ENCODE results near the gene USF3. TPM values are rescaled to one million over a fixed set of nuclear protein-coding genes. Genes with fewer than 3 reads are reported as not detected.
A peak's percentile ranks its signal among the peaks of the same experiment; 100 is the strongest.

USF3 gene, protein sequence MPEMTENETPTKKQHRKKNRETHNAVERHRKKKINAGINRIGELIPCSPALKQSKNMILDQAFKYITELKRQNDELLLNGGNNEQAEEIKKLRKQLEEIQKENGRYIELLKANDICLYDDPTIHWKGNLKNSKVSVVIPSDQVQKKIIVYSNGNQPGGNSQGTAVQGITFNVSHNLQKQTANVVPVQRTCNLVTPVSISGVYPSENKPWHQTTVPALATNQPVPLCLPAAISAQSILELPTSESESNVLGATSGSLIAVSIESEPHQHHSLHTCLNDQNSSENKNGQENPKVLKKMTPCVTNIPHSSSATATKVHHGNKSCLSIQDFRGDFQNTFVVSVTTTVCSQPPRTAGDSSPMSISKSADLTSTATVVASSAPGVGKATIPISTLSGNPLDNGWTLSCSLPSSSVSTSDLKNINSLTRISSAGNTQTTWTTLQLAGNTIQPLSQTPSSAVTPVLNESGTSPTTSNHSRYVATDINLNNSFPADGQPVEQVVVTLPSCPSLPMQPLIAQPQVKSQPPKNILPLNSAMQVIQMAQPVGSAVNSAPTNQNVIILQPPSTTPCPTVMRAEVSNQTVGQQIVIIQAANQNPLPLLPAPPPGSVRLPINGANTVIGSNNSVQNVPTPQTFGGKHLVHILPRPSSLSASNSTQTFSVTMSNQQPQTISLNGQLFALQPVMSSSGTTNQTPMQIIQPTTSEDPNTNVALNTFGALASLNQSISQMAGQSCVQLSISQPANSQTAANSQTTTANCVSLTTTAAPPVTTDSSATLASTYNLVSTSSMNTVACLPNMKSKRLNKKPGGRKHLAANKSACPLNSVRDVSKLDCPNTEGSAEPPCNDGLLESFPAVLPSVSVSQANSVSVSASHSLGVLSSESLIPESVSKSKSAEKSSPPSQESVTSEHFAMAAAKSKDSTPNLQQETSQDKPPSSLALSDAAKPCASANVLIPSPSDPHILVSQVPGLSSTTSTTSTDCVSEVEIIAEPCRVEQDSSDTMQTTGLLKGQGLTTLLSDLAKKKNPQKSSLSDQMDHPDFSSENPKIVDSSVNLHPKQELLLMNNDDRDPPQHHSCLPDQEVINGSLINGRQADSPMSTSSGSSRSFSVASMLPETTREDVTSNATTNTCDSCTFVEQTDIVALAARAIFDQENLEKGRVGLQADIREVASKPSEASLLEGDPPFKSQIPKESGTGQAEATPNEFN (N-terminal part only)
- 10 to 100 TPM; 12.9 to 19.6 TPM for total RNA-seq

DNA sequence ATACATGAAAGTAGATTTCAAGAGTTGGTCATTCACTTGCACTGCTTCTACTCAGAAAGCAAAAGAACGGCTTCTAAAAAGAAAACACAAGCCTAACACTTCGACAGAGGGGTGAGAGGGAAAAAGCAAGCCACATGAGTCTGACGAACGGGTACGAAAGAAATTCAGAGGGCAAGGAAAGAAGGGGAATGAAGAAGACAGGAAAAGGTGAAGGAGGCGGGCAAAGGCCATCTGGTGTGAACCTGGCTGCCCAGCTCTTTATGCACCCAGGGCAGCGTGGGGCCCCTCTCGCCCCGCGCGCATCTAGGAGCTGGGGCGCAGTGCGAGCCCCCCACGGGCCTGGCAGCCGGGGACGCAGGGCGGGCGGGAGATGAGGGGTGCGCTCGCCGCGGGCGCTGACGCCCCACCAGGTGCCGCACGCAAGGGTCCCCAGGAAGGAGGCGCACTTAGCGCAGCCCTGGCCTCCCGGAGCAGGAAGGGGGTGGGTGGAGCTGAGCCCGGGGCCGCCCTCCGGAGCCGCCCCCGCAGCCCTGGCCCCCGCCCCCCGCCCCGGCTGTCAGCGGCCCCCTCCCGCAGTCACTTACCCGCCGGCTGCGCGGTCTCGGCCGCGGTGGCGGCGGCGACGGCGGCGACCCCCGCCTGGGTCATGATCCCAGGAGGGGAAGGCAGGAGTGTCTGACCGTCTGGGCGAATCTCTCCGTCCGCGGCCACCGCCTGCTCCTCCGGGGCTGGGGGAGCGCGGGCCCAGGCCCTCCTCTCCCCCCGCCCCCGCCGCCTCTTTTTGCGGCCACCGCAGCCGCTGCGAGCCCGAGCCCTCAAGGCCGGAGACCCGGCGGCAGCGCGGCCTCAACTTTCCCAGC lies at the start of gene USF3:
TSS of gene USF3 (minus strand) at position 857 of the 860 bp plus-strand sequence. CDS start 21,764 bp downstream, outside the sequence.
- peaks cover 29% of the 10 kb centered on the region for H3K4me1 Mint-ChIP-seq
- H3K27ac Mint-ChIP-seq, result peak within 1 kb of the TSS; percentile 97
- ATAC-seq, result peak; percentile 68
- CTCF ChIA-PET, result interaction anchor here (0.6 to 1.6 kb wide), 3 partner anchors 15 to 49 kb away, joined by 3 read pairs; no protein-coding TSS in a partner anchor
- no peaks in the 10 kb centered on the region for H3K27me3 Mint-ChIP-seq
- POLR2A ChIA-PET, result interaction anchor here (0.5 to 1.6 kb wide), 4 partner anchors 46 to 87 kb away, joined by 3 to 7 read pairs (median 6); no protein-coding TSS in a partner anchor
- intact Hi-C loops (cut with DNase I, micrococcal nuclease), result loop anchor here (1.0 to 5.0 kb wide), 12 partner anchors 49 to 1451 kb away; partner anchors contain the start of genes CCDC191 (in 2 of the 2), QTRT2 (in 2 of the 2), SPICE1 (in 2 of the 2) and ATG3 (in 1 of the 2)
- peak within 1 kb of the TSS; percentile 84 for H3K4me3 Mint-ChIP-seq
- no peaks in the 10 kb centered on the region for H3K36me3 Mint-ChIP-seq (ENCODE audit: low read depth)
- DNase-seq, result peak; percentile 89
- no peaks in the 10 kb centered on the region for H3K9me3 Mint-ChIP-seq (ENCODE audit: low read depth)

DNA sequence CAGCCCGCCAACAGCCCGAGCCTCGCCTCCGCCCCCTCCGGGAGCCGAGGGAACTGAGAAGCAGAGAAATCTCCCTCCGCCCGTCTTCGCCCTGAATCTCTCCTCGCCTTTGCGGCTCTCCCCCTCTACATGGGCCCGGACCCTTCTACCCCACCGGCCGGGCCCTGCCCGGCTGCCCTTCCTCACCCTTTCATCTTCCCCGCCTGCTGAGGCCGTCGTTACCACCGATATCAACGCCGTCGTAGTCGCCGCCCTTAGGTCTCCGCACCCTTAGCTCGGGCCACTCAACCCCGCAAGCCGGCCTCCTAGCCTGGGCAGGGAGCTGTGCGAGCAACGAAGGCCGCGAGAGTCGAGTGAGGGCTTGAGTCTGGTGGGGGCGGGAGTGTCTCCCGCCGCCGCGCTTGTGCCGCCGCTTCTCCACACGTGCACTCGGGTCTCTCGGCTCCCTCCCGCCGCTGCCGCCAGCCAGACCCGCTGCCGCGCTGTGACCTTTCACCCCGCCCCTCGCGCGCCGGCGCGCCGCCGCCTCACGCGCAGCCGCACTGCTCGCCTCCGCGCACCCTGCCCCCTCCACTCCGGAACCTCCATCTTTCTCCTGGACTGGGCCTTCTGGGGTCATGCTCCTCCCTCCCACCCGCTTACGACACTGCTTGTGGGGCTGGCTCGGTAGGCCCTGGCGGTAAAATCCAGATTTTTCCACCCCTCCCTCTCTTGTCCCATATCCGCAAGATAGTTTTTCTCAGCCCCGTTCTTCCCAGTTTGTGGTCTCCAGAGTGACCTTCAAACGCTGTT lies 49.5 kb upstream of the USF3 start, which contains the start of gene NAA50:
TSS of gene NAA50 (minus strand) at position 494 of the 792 bp plus-strand sequence. CDS start at position 194, 300 bp downstream.
- H3K4me1 Mint-ChIP-seq, result peaks cover 66% of the 10 kb centered on the region
- ATAC-seq, result peak; percentile 68
- H3K9me3 Mint-ChIP-seq (ENCODE audit: low read depth), result no peaks in the 10 kb centered on the region
- intact Hi-C loops (cut with DNase I, micrococcal nuclease), result loop anchor here (1.0 to 10.0 kb wide), 22 partner anchors 10 to 1909 kb away; partner anchors contain the start of genes CCDC191 (in 2 of the 2), QTRT2 (in 2 of the 2), SIDT1 (in 2 of the 2) and USF3 (in 2 of the 2)
- peak; percentile 96 for DNase-seq
- POLR2A ChIA-PET, result interaction anchor here (1.0 to 2.7 kb wide), 3 partner anchors 9 to 231 kb away, joined by 4 to 10 read pairs (median 7); partner anchors contain the start of genes SPICE1 and USF3
- peak within 1 kb of the TSS; percentile 93 for H3K4me3 Mint-ChIP-seq
- CTCF ChIA-PET, result interaction anchor here (0.6 to 8.2 kb wide), 16 partner anchors 10 to 475 kb away, joined by 3 to 101 read pairs (median 4); partner anchors contain the start of genes GRAMD1C and USF3
- H3K27ac Mint-ChIP-seq, result peak within 1 kb of the TSS; percentile 100
- no peaks in the 10 kb centered on the region for H3K27me3 Mint-ChIP-seq
- H3K36me3 Mint-ChIP-seq (ENCODE audit: low read depth), result peaks cover 25% of the 10 kb centered on the region

DNA sequence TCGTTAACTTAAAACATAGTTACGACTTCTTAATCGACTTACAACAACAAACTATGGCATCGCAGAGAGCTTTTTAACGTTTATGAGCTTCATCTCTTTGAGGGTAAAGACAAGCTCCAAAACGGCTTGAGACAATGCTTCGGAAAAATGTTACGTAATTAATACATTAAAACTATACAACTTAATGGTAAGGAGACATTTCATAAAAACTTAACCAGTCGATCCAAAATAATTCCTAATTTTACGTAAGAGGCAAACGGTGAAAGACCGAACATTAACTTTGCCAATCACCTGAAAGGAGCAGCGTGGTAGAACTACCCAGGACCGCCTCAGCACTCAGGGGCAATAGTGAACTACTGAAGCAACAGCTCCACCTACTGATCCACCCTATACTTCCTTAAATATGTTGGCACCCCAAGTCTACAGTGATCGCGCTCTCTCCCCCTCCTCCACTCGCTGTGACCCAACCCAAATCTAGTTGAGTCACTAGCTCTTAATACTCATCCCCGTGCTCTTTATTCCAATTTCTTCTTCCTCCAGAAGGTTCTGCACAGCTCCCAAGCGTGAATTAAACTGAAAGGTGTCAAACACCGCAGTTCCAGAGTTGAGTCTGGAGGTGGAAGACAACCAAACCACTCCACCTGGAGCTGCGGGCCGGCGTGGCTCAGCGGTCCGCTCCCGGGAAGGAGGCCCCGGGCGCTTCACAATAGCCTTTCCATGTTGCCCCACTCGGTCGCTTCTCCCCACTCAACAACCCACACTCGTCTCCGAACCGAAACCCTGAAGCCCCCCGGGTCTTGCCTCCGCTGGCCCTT lies 48.7 kb upstream of the USF3 start:
- Mint-ChIP-seq H3K4me3 (peak overlapping the region; percentile 93), H3K27me3 (no peaks in the 10 kb centered on the region)

DNA sequence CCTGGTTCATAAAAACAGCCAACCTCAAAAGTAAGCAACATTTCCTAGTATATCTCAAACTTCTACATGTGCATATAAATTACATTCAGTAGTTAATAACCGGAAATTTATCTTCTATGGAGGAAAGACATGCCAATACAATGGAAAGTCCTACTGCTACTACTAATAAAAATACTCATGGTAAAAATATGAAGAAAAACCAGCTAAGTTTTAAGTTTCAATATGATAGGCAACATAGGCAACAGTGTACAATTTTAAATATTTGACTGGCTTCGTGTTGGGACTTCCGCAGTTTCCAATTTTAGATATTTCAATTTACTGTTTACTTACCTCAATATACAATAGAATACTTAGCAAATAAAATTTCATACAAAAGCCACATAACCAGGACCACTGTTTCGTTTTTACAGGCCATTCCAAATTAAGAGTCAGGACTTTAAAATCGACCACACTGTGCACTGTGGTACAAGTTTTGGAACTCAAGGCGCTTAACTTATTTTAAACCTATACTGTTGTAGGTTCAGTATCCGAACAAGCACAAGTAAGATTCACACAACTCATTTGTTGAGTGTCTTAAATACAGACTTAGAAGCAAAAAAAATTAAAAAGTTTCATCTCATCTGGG lies 46.7 kb upstream of the USF3 start:
- intact Hi-C loops (cut with DNase I, micrococcal nuclease), result loop anchor here in 1 of 2 experiments (10.0 kb wide), 1 partner anchor 1912 kb away; no protein-coding TSS in a partner anchor
- ATAC-seq (no peak), DNase-seq (no peak)
- Mint-ChIP-seq H3K4me3 (peak overlapping the region; percentile 93), H3K9me3 (ENCODE audit: low read depth) (no peaks in the 10 kb centered on the region), H3K36me3 (ENCODE audit: low read depth) (peaks cover 27% of the 10 kb centered on the region), H3K27me3 (no peaks in the 10 kb centered on the region), H3K27ac (peak overlapping the region; percentile 47), H3K4me1 (peaks cover 63% of the 10 kb centered on the region)
- ChIA-PET POLR2A (interaction anchor here (2.7 kb wide), 1 partner anchor 47 kb away, joined by 7 read pairs; the partner anchor contains the start of gene USF3), CTCF (interaction anchor here (0.6 to 1.3 kb wide), 4 partner anchors 35 to 295 kb away, joined by 3 to 5 read pairs (median 3); no protein-coding TSS in a partner anchor)

More for the DNA sequence above, 48.7 kb upstream of the USF3 start:
- DNase-seq, result peak; percentile 88
- ChIA-PET CTCF (interaction anchor here (0.6 to 8.2 kb wide), 24 partner anchors 9 to 749 kb away, joined by 3 to 101 read pairs (median 4); partner anchors contain the start of gene USF3), POLR2A (interaction anchor here (0.8 to 2.7 kb wide), 5 partner anchors 9 to 230 kb away, joined by 3 to 10 read pairs (median 4); partner anchors contain the start of genes SPICE1 and USF3)
- no peaks in the 10 kb centered on the region for H3K9me3 Mint-ChIP-seq (ENCODE audit: low read depth)
- intact Hi-C loops (cut with DNase I, micrococcal nuclease), result loop anchor here (1.0 to 10.0 kb wide), 14 partner anchors 9 to 1910 kb away; partner anchors contain the start of genes GRAMD1C (in 1 of the 2), SIDT1 (in 1 of the 2), SPICE1 (in 1 of the 2) and USF3 (in 1 of the 2)
- peaks cover 69% of the 10 kb centered on the region for H3K4me1 Mint-ChIP-seq
- peak; percentile 71 for ATAC-seq
- H3K36me3 Mint-ChIP-seq (ENCODE audit: low read depth), result peaks cover 26% of the 10 kb centered on the region
- peak overlapping the region; percentile 100 for H3K27ac Mint-ChIP-seq

- Mint-ChIP-seq H3K36me3 (ENCODE audit: low read depth) (peaks cover 27% of the 10 kb centered on the region), H3K4me3 (no peak overlapping the region), H3K27ac (peak overlapping the region; percentile 1), H3K9me3 (ENCODE audit: low read depth) (no peaks in the 10 kb centered on the region), H3K4me1 (peaks cover 70% of the 10 kb centered on the region), H3K27me3 (no peaks in the 10 kb centered on the region)
- ATAC-seq (no peak), DNase-seq (no peak)
- intact Hi-C loops (cut with DNase I, micrococcal nuclease), result loop anchor here in 1 of 2 experiments (10.0 kb wide), 1 partner anchor 1913 kb away; no protein-coding TSS in a partner anchor
- CTCF ChIA-PET, result interaction anchor here (1.0 to 1.7 kb wide), 4 partner anchors 10 to 103 kb away, joined by 3 to 6 read pairs (median 4); no protein-coding TSS in a partner anchor
- POLR2A ChIA-PET, result interaction anchor here (0.6 to 1.2 kb wide), 3 partner anchors 16 to 45 kb away, joined by 3 to 5 read pairs (median 3); partner anchors contain the start of gene USF3
These were observed 45.2 kb upstream of the USF3 start for GRCh38 chr3:113741620-113742019.

- no peaks in the 10 kb centered on the region for H3K9me3 Mint-ChIP-seq (ENCODE audit: low read depth)
- intact Hi-C loops (cut with DNase I, micrococcal nuclease), result loop anchor here in 1 of 2 experiments (10.0 kb wide), 1 partner anchor 1914 kb away; no protein-coding TSS in a partner anchor
- CTCF ChIA-PET, result interaction anchor here (0.8 to 9.8 kb wide), 5 partner anchors 7 to 104 kb away, joined by 3 to 101 read pairs (median 5); partner anchors contain the start of genes ATP6V1A and NAA50
- H3K4me1 Mint-ChIP-seq, result peaks cover 72% of the 10 kb centered on the region
- no peaks in the 10 kb centered on the region for H3K27me3 Mint-ChIP-seq
- H3K4me3 Mint-ChIP-seq, result no peak overlapping the region
- H3K36me3 Mint-ChIP-seq (ENCODE audit: low read depth), result peaks cover 25% of the 10 kb centered on the region
- POLR2A ChIA-PET, result no interaction called here
- DNase-seq (no peak), ATAC-seq (no peak)
- peak overlapping the region; percentile 1 for H3K27ac Mint-ChIP-seq
These were observed 44.6 kb upstream of the USF3 start for GRCh38 chr3:113741086-113741485.

GRCh38 chr3:113736548-113737089 lies 40.2 kb upstream of the USF3 start:
- peaks cover 67% of the 10 kb centered on the region for H3K4me1 Mint-ChIP-seq
- H3K36me3 Mint-ChIP-seq (ENCODE audit: low read depth), result peaks cover 22% of the 10 kb centered on the region
- intact Hi-C loops (cut with DNase I, micrococcal nuclease), result loop anchor here (1.0 to 10.0 kb wide), 7 partner anchors 9 to 418 kb away; partner anchors contain the start of genes GRAMD1C (in 2 of the 2), CCDC191 (in 1 of the 2) and QTRT2 (in 1 of the 2)
- DNase-seq (peak; percentile 25), ATAC-seq (peak; percentile 86)
- H3K9me3 Mint-ChIP-seq (ENCODE audit: low read depth), result no peaks in the 10 kb centered on the region
- no peak overlapping the region for H3K4me3 Mint-ChIP-seq
- peak overlapping the region; percentile 74 for H3K27ac Mint-ChIP-seq
- CTCF ChIA-PET, result interaction anchor here (0.6 to 9.8 kb wide), 31 partner anchors 12 to 1684 kb away, joined by 3 to 101 read pairs (median 4); partner anchors contain the start of genes ATP6V1A, CCDC191, GRAMD1C and NAA50
- H3K27me3 Mint-ChIP-seq, result no peaks in the 10 kb centered on the region
- POLR2A ChIA-PET, result interaction anchor here (0.5 to 1.2 kb wide), 4 partner anchors 8 to 133 kb away, joined by 3 to 10 read pairs (median 4); no protein-coding TSS in a partner anchor

All from activated CD4-positive, alpha-beta T cell treated with anti-CD3 and anti-CD28 coated beads for 36 hours (primary cell).